Peyer's patch (tissue), 4 donors: ENCODE measurements around the gene DCT. TPM values are rescaled to one million over a fixed set of nuclear protein-coding genes. Genes with fewer than 3 reads are reported as not detected.
"Not testable (repeated sequence)": the region's sequence is repeated elsewhere in the genome, so short reads cannot be mapped to it uniquely, and the experiment has no call there.

Experiments
- DNase-seq, 3 donors: peaks; one replicate each; pipeline ENCODE4 v3.0.0-alpha.2; 2017 to 2019
- H3K27ac ChIP-seq, 4 donors: fragments of 200-600 bp; sonication (generic); one replicate each; pipeline ENCODE4 v1.5.1; 2016 to 2019
- H3K27me3 ChIP-seq, 2 donors: fragments of 200-600 bp; sonication (generic); one replicate each; pipeline ENCODE4 v1.5.1; 2019
- H3K36me3 ChIP-seq, 3 donors: fragments of 200-600 bp; sonication (generic); one replicate each; pipeline ENCODE4 v1.5.1; 2016 to 2019
- H3K4me1 ChIP-seq, 4 donors: fragments of 200-600 bp; sonication (generic); one replicate each; pipeline ENCODE4 v1.5.1; 2016 to 2019
- H3K4me3 ChIP-seq, 4 donors: fragments of 200-600 bp; sonication (generic); 1 replicate in 3 of 4; 2 replicates in 1 of 4; pipeline ENCODE4 v1.5.1; 2016 to 2019; ENCODE audit warnings: mild to moderate bottlenecking in 1 of 4
- H3K9me3 ChIP-seq, 4 donors: fragments of 200-600 bp; sonication (generic); one replicate each; pipeline ENCODE4 v1.5.1; 2016 to 2019; ENCODE audit warnings: mild to moderate bottlenecking in 1 of 4
- CTCF ChIP-seq, 6 experiments: fragments of 450-650 bp in 4 of 6; fragments of 200-600 bp in 2 of 6; sonication (generic) in 1 of 6; IDR thresholded peaks; one replicate each; pipeline ENCODE4 v1.5.1; 2017 to 2019; ENCODE audit warnings: antibody characterized with exemption in 6 of 6, mild to moderate bottlenecking in 3 of 6, moderate library complexity in 1 of 6
- POLR2A ChIP-seq, 2 donors: fragments of 450-650 bp; IDR thresholded peaks; one replicate each; pipeline ENCODE4 v1.5.1; 2017; ENCODE audit warnings: antibody characterized with exemption in 2 of 2, mild to moderate bottlenecking in 2 of 2, moderate library complexity in 2 of 2
- total RNA-seq, 4 donors: library from RNA; depleted of rRNA; stranded (reverse); fragments of >200 nt; gene quantifications; one replicate each; pipeline ENCODE4 v1.1.0, GENCODE V29; 2016

The DCT gene
- total RNA-seq, 4 donors from 2014 or later, result not detected

DNA sequence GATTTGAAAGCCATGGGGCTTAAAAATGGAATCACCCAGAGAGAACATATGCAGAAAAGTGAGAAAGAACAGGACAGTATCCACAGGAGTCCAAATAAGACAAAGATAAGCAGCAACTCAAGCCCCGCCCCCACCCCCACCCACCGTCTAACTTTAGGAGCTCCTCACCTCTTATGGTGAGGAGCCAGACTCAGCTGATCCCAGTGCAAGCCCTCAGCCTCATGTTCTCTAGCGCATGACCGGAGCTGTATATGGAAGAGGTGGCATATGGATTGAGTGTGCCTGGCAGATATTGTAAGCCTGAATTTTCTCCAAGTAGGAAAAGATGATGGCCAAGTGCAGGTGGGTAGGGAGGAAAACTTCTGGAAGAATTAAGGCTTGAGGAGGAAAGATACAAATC lies 36.4 kb upstream of the DCT start:
- Histone ChIP-seq H3K27me3 (no peaks in the 10 kb centered on the region), H3K36me3 (no peaks in the 10 kb centered on the region), H3K27ac (no peak overlapping the region), H3K9me3 (no peaks in the 10 kb centered on the region), H3K4me3 (no peak overlapping the region), H3K4me1 (no peaks in the 10 kb centered on the region)
- TF ChIP-seq POLR2A (IDR thresholded peaks at IDR 0.05), result no peak
- no peak for TF ChIP-seq CTCF (IDR thresholded peaks at IDR 0.05)
- no peak for DNase-seq

- no peaks in the 10 kb centered on the region for H3K4me1 ChIP-seq
Observed at GRCh38 chr13:94515374-94515773, 35.9 kb upstream of the DCT start.

GRCh38 chr13:94513026-94513425 lies 33.5 kb upstream of the DCT start:
- no peaks in the 10 kb centered on the region for H3K9me3 ChIP-seq
- TF ChIP-seq POLR2A (IDR thresholded peaks at IDR 0.05) (no peak), CTCF (IDR thresholded peaks at IDR 0.05) (no peak)
- no peak for DNase-seq
- no peaks in the 10 kb centered on the region for H3K4me1 ChIP-seq
- no peak overlapping the region for H3K4me3 ChIP-seq
- H3K36me3 ChIP-seq, result no peaks in the 10 kb centered on the region
- H3K27me3 ChIP-seq, result no peaks in the 10 kb centered on the region
- H3K27ac ChIP-seq, result no peak overlapping the region

More at GRCh38 chr13:94515374-94515773, 35.9 kb upstream of the DCT start:
- no peaks in the 10 kb centered on the region for H3K36me3 ChIP-seq
- no peak overlapping the region for H3K27ac ChIP-seq
- DNase-seq, result no peak
- TF ChIP-seq CTCF (IDR thresholded peaks at IDR 0.05) (no peak), POLR2A (IDR thresholded peaks at IDR 0.05) (no peak)
- no peaks in the 10 kb centered on the region for H3K9me3 ChIP-seq
- H3K27me3 ChIP-seq, result no peaks in the 10 kb centered on the region
- H3K4me3 ChIP-seq, result no peak overlapping the region

DNA sequence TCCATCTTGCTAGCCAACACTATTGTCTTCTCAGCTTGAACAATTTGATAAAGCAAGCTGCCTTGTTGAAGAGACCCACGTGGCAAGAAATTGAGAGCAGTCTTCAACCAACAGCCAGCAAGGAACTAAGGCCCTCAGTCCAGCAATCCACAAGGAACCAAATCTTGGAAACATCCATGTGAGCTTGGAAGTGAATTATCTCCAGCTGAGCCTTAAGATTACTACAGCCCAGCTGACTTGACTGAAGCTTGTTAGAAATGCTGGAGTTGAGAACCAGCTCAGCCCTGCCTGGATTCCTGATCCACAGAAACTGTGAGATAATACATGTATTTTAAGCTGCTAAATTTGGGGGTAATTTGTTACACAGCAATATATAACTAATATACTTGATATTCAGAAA lies 26.2 kb upstream of the DCT start:
- no peak overlapping the region for H3K4me3 ChIP-seq
- H3K4me1 ChIP-seq, result no peaks in the 10 kb centered on the region
- DNase-seq, result no peak
- TF ChIP-seq POLR2A (IDR thresholded peaks at IDR 0.05), result no peak
- no peak for TF ChIP-seq CTCF (IDR thresholded peaks at IDR 0.05)
- no peak overlapping the region for H3K27ac ChIP-seq
- no peaks in the 10 kb centered on the region for H3K36me3 ChIP-seq
- no peaks in the 10 kb centered on the region for H3K9me3 ChIP-seq
- no peaks in the 10 kb centered on the region for H3K27me3 ChIP-seq

GRCh38 chr13:94503851-94504250 lies 24.4 kb upstream of the DCT start:
- Histone ChIP-seq H3K4me1 (no peaks in the 10 kb centered on the region), H3K36me3 (no peaks in the 10 kb centered on the region), H3K27me3 (no peaks in the 10 kb centered on the region), H3K4me3 (no peak overlapping the region), H3K27ac (no peak overlapping the region), H3K9me3 (no peaks in the 10 kb centered on the region)
- no peak for DNase-seq
- TF ChIP-seq CTCF (IDR thresholded peaks at IDR 0.05) (no peak), POLR2A (IDR thresholded peaks at IDR 0.05) (no peak)

DNA sequence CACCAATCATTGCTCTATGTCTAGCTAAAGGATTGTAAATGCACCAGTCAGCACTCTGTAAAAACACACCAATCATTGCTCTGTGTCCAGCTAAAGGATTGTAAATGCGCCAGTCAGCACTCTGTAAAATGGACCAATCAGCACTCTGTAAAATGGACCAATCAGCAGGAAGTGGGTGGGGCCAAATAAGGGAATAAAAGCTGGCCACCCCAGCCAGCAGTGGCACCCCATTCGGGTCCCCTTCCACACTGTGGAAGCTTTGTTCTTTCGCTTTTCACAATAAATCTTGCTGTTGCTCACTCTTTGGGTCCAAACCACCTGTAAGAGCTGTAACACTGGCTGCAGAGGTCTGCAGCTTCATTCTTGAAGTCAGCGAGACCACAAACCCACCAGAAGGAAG lies 19.3 kb upstream of the DCT start:
- not testable (repeated sequence) for H3K4me3 ChIP-seq, DNase-seq, H3K36me3 ChIP-seq, H3K27me3 ChIP-seq, H3K9me3 ChIP-seq, H3K27ac ChIP-seq, H3K4me1 ChIP-seq
